ENCODE measurements around the gene B3GALT5.

The B3GALT5 gene

DNA sequence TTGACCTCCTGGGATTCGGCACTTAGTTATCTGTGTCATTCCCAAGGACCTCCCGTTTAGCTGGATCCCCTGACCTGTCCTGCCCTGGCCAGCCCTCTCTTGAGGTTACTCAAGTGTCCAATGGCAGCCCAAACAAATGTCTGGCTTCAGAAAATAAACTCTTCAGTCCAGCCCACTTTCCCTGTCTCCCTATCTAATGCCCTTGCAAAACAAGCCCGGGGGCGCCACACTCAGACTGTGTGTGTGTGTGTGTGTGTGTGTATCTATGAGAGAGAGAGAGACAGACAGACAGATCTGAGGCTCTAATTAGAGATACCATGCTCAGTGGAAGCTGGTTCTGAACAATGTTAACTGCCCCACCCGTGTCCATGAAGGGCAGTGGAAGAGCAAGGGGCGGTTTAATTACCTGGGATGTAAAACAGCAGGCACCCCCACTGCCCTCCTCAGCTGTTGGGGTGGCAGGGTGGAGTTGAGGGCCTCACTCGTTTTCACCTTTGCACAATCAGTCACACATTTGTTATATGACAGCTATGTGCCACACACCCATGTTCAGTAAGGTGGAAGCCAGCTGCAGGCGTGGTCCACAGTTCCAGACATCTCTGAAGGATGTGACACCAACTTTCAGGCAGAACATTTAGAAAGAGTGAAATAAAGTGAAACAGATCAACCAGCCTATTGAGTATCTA is 57.4 kb downstream of the B3GALT5 start:
- TF ChIP-seq, protein P1, sequence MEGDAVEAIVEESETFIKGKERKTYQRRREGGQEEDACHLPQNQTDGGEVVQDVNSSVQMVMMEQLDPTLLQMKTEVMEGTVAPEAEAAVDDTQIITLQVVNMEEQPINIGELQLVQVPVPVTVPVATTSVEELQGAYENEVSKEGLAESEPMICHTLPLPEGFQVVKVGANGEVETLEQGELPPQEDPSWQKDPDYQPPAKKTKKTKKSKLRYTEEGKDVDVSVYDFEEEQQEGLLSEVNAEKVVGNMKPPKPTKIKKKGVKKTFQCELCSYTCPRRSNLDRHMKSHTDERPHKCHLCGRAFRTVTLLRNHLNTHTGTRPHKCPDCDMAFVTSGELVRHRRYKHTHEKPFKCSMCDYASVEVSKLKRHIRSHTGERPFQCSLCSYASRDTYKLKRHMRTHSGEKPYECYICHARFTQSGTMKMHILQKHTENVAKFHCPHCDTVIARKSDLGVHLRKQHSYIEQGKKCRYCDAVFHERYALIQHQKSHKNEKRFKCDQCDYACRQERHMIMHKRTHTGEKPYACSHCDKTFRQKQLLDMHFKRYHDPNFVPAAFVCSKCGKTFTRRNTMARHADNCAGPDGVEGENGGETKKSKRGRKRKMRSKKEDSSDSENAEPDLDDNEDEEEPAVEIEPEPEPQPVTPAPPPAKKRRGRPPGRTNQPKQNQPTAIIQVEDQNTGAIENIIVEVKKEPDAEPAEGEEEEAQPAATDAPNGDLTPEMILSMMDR (conservative IDR thresholded peaks at IDR 0.05; ENCODE audit: low read depth, low read length), result no peak
- no peak for DNase-seq (ENCODE audit: low read depth)
- no peak overlapping the region for H3K4me3 ChIP-seq (ENCODE audit: low read length)

DNA sequence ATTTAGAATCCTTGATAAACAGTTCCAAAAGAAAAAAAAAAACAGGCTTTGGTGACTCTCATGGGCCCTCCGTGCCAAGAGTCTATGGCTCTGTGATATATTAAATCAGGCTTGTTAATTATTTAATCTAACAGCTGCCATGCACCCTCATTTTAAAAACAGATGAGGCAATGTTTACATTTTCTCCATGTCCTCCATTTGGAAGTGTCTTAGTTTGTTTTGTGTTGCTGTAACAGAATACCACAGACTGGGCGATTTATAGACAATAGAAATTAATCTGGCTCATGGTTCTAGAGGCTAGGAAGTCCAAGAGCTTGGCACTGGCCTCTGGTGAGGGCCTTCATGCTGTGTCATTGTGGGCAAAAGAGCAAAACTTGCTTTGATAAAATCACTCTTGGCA is 58.0 kb downstream of the B3GALT5 start:
- no peak for DNase-seq (ENCODE audit: low read depth)
- no peak overlapping the region for H3K4me3 ChIP-seq (ENCODE audit: low read length)
- TF ChIP-seq, protein P1 (conservative IDR thresholded peaks at IDR 0.05; ENCODE audit: low read depth, low read length), result no peak

DNA sequence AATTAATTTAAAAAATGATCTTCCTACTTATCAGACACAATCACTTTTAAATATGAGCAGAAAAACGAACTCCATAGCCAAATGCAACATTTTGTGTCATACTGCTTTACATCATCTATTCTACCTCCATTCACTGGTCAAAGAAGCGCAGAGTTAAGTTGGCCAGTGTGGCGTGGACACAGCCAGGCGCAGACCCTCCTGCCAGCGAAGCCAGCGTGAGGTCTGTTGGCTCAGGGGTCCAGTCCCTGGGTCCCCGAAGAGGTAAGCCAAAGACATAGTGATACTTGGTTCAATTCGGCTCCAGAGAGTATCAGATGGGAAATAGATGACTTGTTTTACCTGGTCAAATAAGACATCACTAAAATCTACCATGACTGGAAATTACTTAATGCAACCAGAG is 59.2 kb downstream of the B3GALT5 start:
- TF ChIP-seq, protein P1 (conservative IDR thresholded peaks at IDR 0.05; ENCODE audit: low read depth, low read length), result no peak
- no peak for DNase-seq (ENCODE audit: low read depth)
- H3K4me3 ChIP-seq (ENCODE audit: low read length), result no peak overlapping the region

DNA sequence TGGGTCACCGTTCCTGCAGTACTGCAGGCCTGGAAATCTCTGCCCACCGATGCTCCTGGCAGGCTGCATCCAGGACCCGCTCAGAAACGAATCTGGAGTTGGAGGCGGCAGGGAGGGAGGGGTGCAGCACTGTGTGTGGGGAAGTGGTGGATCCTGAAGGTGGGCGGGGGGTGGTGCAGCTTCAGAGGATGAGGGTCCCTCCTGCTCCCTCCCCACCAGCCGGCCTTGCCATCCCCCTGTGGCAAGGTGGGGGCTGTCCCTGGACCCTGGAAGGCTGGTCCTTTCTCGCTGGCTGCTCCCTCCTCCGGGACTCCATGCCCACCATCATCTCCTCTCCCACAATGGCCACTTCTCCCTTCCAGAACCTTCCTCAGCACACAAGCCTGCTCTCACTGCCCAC is 60.4 kb downstream of the B3GALT5 start:
- DNase-seq (ENCODE audit: low read depth), result no peak
- no peak overlapping the region for H3K4me3 ChIP-seq (ENCODE audit: low read length)
- TF ChIP-seq, protein P1 (conservative IDR thresholded peaks at IDR 0.05; ENCODE audit: low read depth, low read length), result no peak

DNA sequence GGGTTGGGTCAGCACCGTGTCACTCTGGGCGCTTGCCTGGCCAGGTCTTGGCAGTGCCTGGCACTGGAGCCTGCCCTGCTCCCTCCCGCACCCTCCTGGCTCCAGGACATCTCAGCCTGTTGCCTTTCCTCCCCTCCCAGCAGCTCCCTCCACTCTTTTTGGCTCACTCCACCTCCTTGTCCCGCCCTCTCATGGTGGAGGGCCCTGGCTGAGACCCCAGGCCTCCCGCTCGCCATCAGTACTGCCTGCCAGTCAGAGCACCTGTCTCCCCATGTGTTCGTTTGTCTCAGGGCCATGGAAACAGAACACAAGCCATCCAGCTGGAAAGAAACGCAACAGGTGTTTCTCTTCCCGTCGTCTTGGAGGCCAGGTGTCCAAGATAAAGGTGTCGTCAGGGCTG is 61.0 kb downstream of the B3GALT5 start:
- no peak for DNase-seq (ENCODE audit: low read depth)
- H3K4me3 ChIP-seq (ENCODE audit: low read length), result no peak overlapping the region
- TF ChIP-seq, protein P1 (conservative IDR thresholded peaks at IDR 0.05; ENCODE audit: low read depth, low read length), result no peak

DNA sequence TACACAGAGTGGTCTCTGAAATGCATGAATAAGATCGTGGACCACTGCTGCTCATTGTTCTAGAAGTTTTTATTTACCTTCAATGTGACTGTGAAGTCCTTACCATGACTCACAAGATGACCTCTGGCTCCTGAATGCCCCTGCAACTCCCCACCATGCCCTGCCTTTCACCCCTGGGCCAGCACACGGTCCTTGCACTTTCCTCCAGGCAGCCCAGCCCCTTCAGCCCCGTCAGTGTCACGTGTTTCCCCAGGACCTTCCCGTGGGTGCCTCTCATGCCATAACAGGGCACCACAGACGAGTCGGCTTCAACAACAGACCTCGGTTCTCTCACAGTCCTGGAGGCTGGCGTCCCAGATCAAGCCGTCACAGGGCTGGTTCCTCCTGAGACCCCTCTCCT is 62.1 kb downstream of the B3GALT5 start:
- TF ChIP-seq, protein P1 (conservative IDR thresholded peaks at IDR 0.05; ENCODE audit: low read depth, low read length), result no peak
- no peak for DNase-seq (ENCODE audit: low read depth)
- H3K4me3 ChIP-seq (ENCODE audit: low read length), result no peak overlapping the region

DNA sequence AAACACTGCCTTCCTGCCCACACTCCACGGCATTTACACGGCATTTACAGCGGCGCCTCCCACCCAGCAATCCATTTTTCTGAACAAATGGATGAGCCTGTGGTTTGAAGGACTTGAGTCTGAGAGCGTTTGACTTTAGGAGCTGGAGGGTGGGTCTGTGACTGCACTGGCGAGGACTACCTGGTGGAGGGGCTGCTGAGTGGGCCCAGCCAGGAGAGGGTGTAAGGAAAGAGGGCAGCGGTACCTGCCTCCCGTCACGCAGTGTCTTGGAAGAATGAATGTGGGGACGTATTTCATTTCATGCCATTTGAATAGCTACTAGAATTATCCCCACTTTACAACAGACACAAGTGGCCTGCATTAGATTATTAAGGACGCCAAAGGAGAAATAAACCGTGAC is 62.9 kb downstream of the B3GALT5 start:
- DNase-seq (ENCODE audit: low read depth), result no peak
- no peak overlapping the region for H3K4me3 ChIP-seq (ENCODE audit: low read length)
- TF ChIP-seq, protein P1 (conservative IDR thresholded peaks at IDR 0.05; ENCODE audit: low read depth, low read length), result no peak
